Spleen (tissue), 7 donors: ENCODE measurements around the gene HOXA5.

ENCODE experiments used
- POLR2A ChIP-seq, 3 donors: fragments of 450-650 bp; IDR thresholded peaks; one replicate each; pipeline ENCODE4 v1.5.1; 2017; ENCODE audit warnings: antibody characterized with exemption in 3 of 3, mild to moderate bottlenecking in 1 of 3
- POLR2AphosphoS5 ChIP-seq, 3 donors: sonication (generic); formaldehyde crosslinking; IDR thresholded peaks; one replicate each; pipeline ENCODE4 v1.5.1; 2017; ENCODE audit warnings: antibody characterized with exemption in 3 of 3
- TF ChIP-seq, protein P1 (sequence below), 11 experiments: fragments of 200-600 bp in 7 of 11; fragments of 450-650 bp in 4 of 11; sonication (generic) in 4 of 11; IDR thresholded peaks in 8 of 11; conservative IDR thresholded peaks in 3 of 11; 1 replicate in 7 of 11; 2 replicates in 4 of 11; pipeline versions ENCODE4 v1.4.0 to v1.8.0; 2016 to 2021; ENCODE audit warnings: antibody characterized with exemption in 11 of 11, inconsistent platforms in 4 of 11, mild to moderate bottlenecking in 1 of 11
- donor health status: DM: no; HTN: no; CAD: no; lungs with moderate emphysema.
- donor health status: DM: no; HTN: no; CAD: no.
- donor health status: DM: no; HTN: no; CAD: no.

DNA sequence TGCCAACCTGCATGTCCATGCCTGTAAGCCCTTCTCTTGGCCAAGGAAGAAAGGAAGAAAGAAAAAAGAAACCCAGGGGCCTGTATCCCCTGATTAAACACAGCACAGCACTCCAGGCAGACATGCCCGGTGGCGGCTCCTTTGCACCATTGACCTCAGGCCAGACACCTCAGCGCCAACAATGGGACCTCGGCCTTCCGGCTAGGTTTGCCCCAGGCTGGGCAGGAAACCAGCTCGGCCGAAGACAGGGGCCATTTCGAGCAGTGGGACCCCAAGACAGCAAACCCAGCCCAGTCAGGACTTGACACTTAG, 27.8 kb upstream of the HOXA5 start:
- TF ChIP-seq, protein P1, sequence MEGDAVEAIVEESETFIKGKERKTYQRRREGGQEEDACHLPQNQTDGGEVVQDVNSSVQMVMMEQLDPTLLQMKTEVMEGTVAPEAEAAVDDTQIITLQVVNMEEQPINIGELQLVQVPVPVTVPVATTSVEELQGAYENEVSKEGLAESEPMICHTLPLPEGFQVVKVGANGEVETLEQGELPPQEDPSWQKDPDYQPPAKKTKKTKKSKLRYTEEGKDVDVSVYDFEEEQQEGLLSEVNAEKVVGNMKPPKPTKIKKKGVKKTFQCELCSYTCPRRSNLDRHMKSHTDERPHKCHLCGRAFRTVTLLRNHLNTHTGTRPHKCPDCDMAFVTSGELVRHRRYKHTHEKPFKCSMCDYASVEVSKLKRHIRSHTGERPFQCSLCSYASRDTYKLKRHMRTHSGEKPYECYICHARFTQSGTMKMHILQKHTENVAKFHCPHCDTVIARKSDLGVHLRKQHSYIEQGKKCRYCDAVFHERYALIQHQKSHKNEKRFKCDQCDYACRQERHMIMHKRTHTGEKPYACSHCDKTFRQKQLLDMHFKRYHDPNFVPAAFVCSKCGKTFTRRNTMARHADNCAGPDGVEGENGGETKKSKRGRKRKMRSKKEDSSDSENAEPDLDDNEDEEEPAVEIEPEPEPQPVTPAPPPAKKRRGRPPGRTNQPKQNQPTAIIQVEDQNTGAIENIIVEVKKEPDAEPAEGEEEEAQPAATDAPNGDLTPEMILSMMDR (IDR thresholded peaks at IDR 0.05 in 8 of 11, conservative IDR thresholded peaks at IDR 0.05 in 3 of 11): no peak
- no peak for TF ChIP-seq POLR2A (IDR thresholded peaks at IDR 0.05)
- TF ChIP-seq POLR2AphosphoS5 (IDR thresholded peaks at IDR 0.05): peak in 2 of 3 donors; percentile 4 to 14
